Esophagus squamous epithelium (tissue), 4 donors: ENCODE data around the gene AADACL4.

Experiments used
- POLR2A ChIP-seq, 4 donors: fragments of 450-650 bp; IDR thresholded peaks; one replicate each; pipeline ENCODE4 v1.6.1; 2017; ENCODE audit warnings: antibody characterized with exemption in 4 of 4, mild to moderate bottlenecking in 4 of 4, moderate library complexity in 3 of 4
- TF ChIP-seq, protein P1 (sequence below), 6 experiments: fragments of 450-650 bp in 4 of 6; fragments of 200-600 bp in 2 of 6; sonication (generic) in 2 of 6; IDR thresholded peaks; one replicate each; pipeline ENCODE4 v1.5.1; 2016 to 2019; ENCODE audit warnings: antibody characterized with exemption in 6 of 6, mild to moderate bottlenecking in 4 of 6, moderate library complexity in 4 of 6

DNA sequence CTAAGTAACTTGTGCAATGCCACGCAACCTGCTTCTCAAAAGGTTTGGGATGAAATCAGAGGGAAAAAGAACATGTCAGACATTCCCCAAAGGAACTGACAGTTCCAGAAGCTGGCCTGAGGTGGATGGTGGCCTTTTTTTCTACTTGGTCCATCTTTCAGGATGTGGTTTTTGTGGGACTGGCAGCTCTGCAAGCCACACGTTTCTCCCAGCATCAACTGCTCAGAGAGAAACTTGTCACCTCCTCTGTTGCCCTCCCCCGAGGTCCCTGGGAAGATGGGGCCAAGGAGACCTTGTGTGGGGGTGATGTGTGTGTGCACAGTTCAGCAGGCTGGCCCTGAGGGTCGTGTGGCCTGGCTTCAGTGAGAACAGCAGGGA is 23.4 kb upstream of the AADACL4 start:
- TF ChIP-seq, protein P1, sequence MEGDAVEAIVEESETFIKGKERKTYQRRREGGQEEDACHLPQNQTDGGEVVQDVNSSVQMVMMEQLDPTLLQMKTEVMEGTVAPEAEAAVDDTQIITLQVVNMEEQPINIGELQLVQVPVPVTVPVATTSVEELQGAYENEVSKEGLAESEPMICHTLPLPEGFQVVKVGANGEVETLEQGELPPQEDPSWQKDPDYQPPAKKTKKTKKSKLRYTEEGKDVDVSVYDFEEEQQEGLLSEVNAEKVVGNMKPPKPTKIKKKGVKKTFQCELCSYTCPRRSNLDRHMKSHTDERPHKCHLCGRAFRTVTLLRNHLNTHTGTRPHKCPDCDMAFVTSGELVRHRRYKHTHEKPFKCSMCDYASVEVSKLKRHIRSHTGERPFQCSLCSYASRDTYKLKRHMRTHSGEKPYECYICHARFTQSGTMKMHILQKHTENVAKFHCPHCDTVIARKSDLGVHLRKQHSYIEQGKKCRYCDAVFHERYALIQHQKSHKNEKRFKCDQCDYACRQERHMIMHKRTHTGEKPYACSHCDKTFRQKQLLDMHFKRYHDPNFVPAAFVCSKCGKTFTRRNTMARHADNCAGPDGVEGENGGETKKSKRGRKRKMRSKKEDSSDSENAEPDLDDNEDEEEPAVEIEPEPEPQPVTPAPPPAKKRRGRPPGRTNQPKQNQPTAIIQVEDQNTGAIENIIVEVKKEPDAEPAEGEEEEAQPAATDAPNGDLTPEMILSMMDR (IDR thresholded peaks at IDR 0.05), result no peak
- TF ChIP-seq POLR2A (IDR thresholded peaks at IDR 0.05), result no peak
